Globus pallidus (tissue), 1 donor: ENCODE results near the gene BANP.
"Not testable (repeated sequence)": the region's sequence is repeated elsewhere in the genome, so short reads cannot be mapped to it uniquely, and the experiment has no call there.

ENCODE experiments used
- DNase-seq: peaks from one replicate; pipeline ENCODE4 v3.0.0-alpha.2; 2015; ENCODE audit warnings: low spot score

BANP gene

GRCh38 chr16:87968541-87968940 is 17.3 kb downstream of the BANP start:
- DNase-seq: no peak

DNA sequence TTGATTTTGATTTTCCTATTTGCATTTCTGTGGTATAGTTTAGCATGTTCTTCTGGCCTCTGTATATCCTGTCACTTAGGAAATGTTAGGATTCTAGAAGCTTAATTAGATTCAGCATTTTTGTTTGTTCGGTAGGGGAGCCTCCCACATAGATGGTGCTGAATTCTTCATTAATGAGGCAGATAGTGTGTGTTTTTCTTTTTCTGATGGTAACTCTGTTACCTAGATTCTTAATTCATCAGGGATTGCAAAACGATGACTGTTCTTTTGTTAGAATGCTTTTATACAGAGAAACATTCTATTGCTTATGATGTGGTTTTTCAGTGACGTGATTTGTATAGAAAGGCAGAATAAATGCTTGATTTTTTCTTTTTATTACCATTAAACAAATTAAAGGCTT is 19.0 kb downstream of the BANP start:
- DNase-seq: no peak

GRCh38 chr16:87971933-87972332 is 20.7 kb downstream of the BANP start:
- no peak for DNase-seq

DNA sequence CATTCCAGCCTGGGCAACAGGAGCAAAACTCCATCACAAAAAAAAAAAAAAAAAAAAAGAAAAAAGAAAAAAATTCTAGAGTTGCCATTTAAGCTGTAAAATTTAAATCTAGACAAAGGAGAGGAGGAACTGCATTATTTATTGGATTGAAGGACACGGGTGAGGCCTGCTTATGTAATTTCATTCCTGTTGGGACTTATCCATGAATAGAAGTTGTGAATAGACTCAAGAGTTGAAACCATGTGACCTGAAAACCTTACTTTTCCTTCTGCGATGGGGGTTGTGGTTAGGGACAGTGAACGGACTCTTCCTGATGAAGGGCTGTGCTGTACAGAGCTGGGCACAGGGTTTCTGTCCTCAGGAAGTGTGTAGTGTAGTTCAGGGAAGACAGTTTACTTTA is 22.5 kb downstream of the BANP start:
- DNase-seq: no peak

GRCh38 chr16:87974178-87974577 is 22.9 kb downstream of the BANP start:
- no peak for DNase-seq

DNA sequence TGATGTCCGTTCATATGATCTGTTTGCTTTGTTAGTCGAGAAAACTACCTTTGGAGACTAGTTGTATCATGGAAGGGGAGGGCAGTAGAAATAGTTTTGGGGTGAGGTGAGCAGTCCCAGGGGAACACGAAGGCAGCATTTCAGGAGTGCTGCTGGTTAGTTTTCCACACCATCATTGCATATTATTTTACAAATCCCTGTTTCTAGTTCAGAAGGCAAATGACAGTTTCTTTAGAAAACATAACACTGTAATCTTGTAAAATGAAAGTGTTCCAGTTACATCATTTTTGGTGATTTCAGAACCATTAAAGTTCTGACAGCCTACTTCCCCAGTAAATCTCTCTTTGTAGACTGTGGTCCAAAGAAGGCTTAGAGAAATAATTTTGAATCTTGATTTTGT is 25.4 kb downstream of the BANP start:
- DNase-seq: no peak

DNA sequence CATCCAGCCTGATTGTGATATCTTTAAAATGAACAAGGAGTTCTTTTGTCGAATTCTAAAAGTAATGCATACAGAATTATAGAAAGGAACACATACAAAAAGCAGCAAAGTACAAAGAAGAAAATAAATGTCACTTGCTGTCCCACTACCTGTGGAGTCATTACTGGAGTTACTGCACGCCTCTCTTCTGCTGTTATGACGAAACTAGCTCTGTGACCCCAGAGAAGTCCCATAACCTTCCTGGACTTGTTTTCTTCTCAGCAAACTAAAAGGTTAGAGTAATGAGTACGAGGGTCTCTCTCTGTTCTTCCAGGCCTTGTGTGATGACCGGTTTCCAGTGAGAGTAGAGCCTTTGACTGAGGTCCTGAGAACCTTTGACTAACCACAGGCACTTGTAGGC is 26.9 kb downstream of the BANP start:
- DNase-seq: no peak

DNA sequence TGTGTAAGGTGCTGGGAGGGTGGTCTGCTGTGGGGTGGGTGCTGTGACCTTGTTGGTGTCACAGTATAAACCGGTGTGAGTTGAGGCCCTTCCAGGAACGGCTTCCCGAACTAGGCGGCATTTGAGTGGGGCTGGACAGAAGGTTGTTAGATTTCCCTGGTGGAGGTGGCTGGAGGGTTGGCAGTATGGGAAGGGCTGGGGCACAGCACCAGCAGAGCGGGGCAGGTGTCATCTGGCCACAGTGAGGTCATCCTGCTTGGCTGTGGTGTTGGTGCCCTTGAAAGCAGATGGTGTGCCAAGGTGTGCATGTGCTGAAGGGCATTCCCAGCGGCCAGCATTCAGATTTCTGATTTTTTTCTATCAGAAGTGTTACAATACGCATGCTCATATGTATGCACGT is 28.1 kb downstream of the BANP start:
- no peak for DNase-seq

- not testable (repeated sequence) for DNase-seq
Measured at GRCh38 chr16:87979911-87980630, 28.8 kb downstream of the BANP start.

DNA sequence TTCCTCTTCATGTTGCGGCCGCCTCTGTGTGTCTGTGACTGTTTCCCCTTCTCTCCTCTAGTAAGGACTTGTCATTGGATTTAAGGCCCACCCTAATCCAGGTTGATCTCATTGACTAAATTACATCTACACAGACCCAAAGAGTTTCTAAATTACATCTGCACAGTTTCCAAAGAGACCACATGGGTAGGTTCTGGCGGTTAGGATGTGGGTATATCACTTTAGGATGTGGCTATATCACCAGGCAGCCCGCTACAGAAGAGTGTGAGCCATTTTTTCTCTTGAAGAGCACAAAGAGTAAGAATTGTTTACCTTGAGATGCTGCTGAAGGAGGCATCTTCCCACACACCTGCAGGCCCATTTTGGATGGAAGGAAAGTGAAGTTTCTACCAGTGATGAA is 30.1 kb downstream of the BANP start:
- not testable (repeated sequence) for DNase-seq

DNA sequence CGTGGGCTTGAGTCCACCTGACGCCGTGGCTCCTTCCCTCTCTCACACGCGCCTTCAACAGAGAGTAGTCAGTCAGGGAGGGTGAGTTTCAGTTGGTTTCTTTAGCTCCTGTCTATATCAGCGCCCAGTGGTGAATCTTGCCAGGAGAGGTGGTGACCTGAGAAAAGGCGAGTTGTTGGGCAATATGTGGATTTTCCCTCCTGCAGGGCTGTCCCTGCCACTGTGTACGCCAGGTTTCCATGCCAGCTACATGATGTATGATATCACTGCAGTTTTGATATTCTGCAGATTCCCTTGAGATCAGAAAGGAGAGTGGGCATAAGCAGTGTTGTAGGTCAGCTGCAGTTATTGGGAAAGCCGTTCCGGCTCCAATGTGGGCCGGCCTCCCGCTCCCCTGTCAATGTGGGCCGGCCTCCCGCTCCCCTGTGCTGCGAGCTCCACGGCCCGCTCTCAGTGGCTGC is 31.4 kb downstream of the BANP start:
- DNase-seq: no peak

GRCh38 chr16:87983072-87983736 is 32.0 kb downstream of the BANP start:
- not testable (repeated sequence) for DNase-seq

- not testable (repeated sequence) for DNase-seq
Measured at GRCh38 chr16:87983737-87984097, 32.5 kb downstream of the BANP start.

DNA sequence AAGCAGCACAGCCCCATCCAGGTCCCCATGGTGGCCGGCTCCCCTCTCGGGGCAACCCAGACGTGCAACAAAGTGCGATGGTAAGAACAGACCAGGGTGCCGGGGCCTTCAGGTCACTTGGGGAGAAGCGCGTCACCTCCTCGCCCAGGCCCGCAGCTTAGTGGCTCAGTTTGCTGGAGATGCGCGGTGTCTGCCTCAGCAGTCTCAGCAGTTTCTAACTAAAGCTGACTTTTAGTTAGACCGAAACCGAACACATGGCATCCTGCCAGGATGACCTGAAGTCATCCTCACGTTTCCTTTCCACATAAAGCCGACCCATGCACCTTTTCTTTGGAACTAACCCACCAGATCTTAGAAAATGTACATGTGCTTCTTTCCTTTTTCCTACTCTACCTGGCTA is 32.9 kb downstream of the BANP start:
- DNase-seq: not testable (repeated sequence)

- DNase-seq: no peak
Measured at GRCh38 chr16:87984632-87985267, 33.5 kb downstream of the BANP start.

DNA sequence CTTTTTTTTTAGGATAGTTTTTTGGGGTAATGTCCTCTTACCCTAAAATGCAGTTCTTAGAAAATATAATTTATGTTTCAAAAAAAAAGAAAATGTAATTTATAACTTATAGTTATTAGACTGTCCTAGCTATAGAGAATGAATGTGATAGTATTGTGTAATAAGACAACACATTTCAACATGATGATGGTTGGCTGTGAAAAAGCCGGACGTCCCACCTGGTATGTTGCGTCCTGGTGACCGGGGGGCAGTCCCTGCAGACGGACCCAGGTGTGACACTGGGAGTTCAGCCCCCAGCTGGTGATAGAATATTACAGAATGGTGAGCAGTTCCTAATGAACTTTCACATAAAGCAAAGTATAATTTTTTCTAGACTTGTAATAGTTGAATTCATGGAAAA is 34.3 kb downstream of the BANP start:
- not testable (repeated sequence) for DNase-seq

GRCh38 chr16:87986361-87986849 is 35.2 kb downstream of the BANP start:
- not testable (repeated sequence) for DNase-seq

GRCh38 chr16:87988596-87988995 is 37.4 kb downstream of the BANP start:
- DNase-seq: not testable (repeated sequence)

DNA sequence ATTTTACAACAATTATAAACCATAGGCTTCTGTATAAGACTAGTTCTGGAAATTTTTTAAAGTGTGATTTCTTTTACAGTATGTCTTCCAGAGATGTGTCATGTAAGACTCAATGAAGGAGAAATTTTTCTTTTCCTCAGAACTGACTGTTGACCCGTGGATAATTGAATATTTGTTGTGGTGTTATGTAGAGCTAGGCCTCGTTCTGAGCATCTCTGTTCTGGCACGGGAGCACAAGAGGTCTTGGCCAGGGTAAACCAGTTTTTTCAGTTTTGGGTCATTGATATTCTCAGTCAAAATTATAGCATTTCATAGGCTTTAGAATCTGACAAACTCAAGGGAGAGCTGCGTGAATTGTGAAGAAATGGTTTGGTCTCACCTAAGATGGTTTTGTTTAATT is 39.0 kb downstream of the BANP start:
- not testable (repeated sequence) for DNase-seq

- not testable (repeated sequence) for DNase-seq
Measured at GRCh38 chr16:87992142-87992541, 40.9 kb downstream of the BANP start.

- no peak for DNase-seq
Measured at GRCh38 chr16:87993901-87994300, 42.7 kb downstream of the BANP start.

DNA sequence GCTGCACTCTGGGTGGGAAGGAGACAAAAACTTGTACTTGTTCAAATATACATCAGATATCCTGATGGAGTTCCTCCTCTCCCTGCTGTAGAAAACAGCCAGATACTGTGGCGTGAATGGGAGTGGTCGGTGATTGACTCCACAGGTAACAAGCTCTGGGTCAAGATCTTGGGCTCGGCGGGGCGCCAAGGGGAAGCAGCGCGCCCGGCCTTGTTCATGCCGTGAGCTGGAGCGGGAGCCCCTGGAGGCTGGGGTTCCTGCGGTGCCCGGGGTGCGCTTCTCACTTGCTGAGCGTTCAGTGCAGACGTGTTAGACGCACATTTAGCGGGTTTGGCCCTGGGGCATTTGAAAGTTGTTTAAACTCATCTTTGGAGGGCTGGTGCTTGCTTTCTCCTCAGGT is 44.4 kb downstream of the BANP start:
- no peak for DNase-seq
